Gastroesophageal sphincter (tissue), 4 donors: ENCODE results near the gene PLEKHG4B. TPM values are rescaled to one million over a fixed set of nuclear protein-coding genes. Genes with fewer than 3 reads are reported as not detected.

Experiments used
- ATAC-seq: fragments of 150-250 bp; one replicate; pipeline ENCODE4 v1.9.1; 2016; ENCODE audit warnings: mild to moderate bottlenecking, moderate library complexity
- H3K27ac ChIP-seq, 4 donors: fragments of 200-600 bp; sonication (generic) in 3 of 4; 1 replicate in 3 of 4; 2 replicates in 1 of 4; pipeline ENCODE4 v1.5.1; 2016 to 2019
- H3K27me3 ChIP-seq: fragments of 200-600 bp; sonication (generic); one replicate; pipeline ENCODE4 v1.5.1; 2019
- H3K36me3 ChIP-seq, 2 donors: fragments of 200-600 bp; sonication (generic); one replicate each; pipeline ENCODE4 v1.5.1; 2019; ENCODE audit warnings: control low read depth in 1 of 2
- H3K4me1 ChIP-seq, 3 donors: fragments of 200-600 bp; sonication (generic); 1 replicate in 2 of 3; 2 replicates in 1 of 3; pipeline ENCODE4 v1.5.1; 2016 to 2019; ENCODE audit warnings: control low read depth in 2 of 3
- H3K4me3 ChIP-seq, 2 donors: fragments of 200-600 bp; sonication (generic); one replicate each; pipeline ENCODE4 v1.5.1; 2019; ENCODE audit warnings: mild to moderate bottlenecking in 1 of 2, moderate library complexity in 1 of 2
- H3K9me3 ChIP-seq, 3 donors: fragments of 200-600 bp; sonication (generic); one replicate each; pipeline ENCODE4 v1.5.1; 2017 to 2019; ENCODE audit warnings: control low read depth in 2 of 3
- EP300 ChIP-seq: sonication (generic); formaldehyde crosslinking; IDR thresholded peaks from one replicate; pipeline ENCODE4 v1.6.1; 2017; ENCODE audit warnings: antibody characterized with exemption, mild to moderate bottlenecking
- POLR2A ChIP-seq, 2 donors: fragments of 450-650 bp; IDR thresholded peaks; one replicate each; pipeline ENCODE4 v1.6.1; 2017; ENCODE audit warnings: antibody characterized with exemption in 2 of 2, mild to moderate bottlenecking in 2 of 2, moderate library complexity in 1 of 2
- POLR2AphosphoS5 ChIP-seq: sonication (generic); formaldehyde crosslinking; IDR thresholded peaks from one replicate; pipeline ENCODE4 v1.6.1; 2017; ENCODE audit warnings: antibody characterized with exemption
- WGBS, 2 donors: methylation state at CpG; one replicate each; pipeline ENCODE4 v1.1.5; 2018; ENCODE audit warnings: low coverage in 1 of 2; 5-methylcytosine and 5-hydroxymethylcytosine counted together
- total RNA-seq, 4 donors: library from RNA; depleted of rRNA; stranded (reverse); fragments of >200 nt; gene quantifications; one replicate each; pipeline ENCODE4 v1.1.0, GENCODE V29; 2016
- TF ChIP-seq, protein P1 (sequence below), 4 experiments: fragments of 200-600 bp in 2 of 4; fragments of 450-650 bp in 2 of 4; sonication (generic) in 1 of 4; IDR thresholded peaks; one replicate each; pipeline ENCODE4 v1.5.1; 2017 to 2019; ENCODE audit warnings: antibody characterized with exemption in 4 of 4, mild to moderate bottlenecking in 2 of 4, moderate library complexity in 2 of 4

Gene PLEKHG4B
- total RNA-seq, 4 donors from 2014 or later, result under 0.01 to 0.66 (median 0.15) TPM; not detected in 1

DNA sequence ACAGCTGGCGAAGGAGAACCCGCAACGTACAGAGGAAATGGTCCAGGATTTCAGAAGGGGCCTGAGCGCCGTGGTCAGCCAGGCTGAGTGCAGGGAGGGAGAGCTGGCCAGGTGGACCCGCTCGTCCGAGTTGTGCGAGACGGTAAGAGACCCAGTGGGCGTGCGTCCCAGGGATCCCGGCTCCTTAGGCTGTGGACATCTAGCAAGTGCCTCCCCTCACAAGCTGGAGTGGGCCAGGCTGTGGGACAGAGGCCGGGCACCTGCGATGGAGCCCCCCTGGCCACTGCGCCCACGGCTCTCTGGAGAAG is 69.8 kb downstream of the PLEKHG4B start:
- TF ChIP-seq, protein P1, sequence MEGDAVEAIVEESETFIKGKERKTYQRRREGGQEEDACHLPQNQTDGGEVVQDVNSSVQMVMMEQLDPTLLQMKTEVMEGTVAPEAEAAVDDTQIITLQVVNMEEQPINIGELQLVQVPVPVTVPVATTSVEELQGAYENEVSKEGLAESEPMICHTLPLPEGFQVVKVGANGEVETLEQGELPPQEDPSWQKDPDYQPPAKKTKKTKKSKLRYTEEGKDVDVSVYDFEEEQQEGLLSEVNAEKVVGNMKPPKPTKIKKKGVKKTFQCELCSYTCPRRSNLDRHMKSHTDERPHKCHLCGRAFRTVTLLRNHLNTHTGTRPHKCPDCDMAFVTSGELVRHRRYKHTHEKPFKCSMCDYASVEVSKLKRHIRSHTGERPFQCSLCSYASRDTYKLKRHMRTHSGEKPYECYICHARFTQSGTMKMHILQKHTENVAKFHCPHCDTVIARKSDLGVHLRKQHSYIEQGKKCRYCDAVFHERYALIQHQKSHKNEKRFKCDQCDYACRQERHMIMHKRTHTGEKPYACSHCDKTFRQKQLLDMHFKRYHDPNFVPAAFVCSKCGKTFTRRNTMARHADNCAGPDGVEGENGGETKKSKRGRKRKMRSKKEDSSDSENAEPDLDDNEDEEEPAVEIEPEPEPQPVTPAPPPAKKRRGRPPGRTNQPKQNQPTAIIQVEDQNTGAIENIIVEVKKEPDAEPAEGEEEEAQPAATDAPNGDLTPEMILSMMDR (IDR thresholded peaks at IDR 0.05), result no peak
- no peak for TF ChIP-seq POLR2A (IDR thresholded peaks at IDR 0.05)
- no peak for TF ChIP-seq POLR2AphosphoS5
- no peak for TF ChIP-seq EP300
- H3K27ac ChIP-seq, result no peak overlapping the region
- H3K36me3 ChIP-seq, result no peaks in the 10 kb centered on the region
- no peak for ATAC-seq
- peaks cover 24% of the 10 kb centered on the region for H3K27me3 ChIP-seq
- no peak overlapping the region for H3K4me3 ChIP-seq
- H3K4me1 ChIP-seq, result no peaks in the 10 kb centered on the region
- H3K9me3 ChIP-seq, result no peaks in the 10 kb centered on the region
- 88% methylated on average over 13 of the region's 17 CpGs; no CpG with 5 or more reads in 1 of the 2 donors for WGBS, 2 donors

DNA sequence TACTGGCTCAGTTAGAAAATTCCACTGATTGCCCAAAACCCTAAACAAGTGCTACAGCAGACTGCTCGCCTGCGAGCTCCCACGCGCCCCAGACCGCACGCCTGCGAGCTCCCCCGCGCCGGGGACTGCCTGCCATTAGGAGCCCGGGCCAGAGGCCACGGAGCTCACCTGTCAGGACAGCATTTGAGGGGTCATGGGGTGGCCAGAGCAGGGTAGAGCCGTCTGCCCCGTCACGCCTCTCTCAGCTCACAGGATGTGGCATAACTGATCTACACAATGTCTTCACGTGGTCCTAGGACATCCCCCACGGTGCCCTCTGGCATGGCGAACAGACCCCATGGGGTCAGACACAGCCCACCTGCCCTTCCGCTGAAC is 70.2 kb downstream of the PLEKHG4B start:
- no peak for ATAC-seq
- TF ChIP-seq, protein P1 (IDR thresholded peaks at IDR 0.05), result no peak
- TF ChIP-seq POLR2A (IDR thresholded peaks at IDR 0.05) (no peak), EP300 (no peak), POLR2AphosphoS5 (no peak)
- 100% methylated on average over 1 of the region's 19 CpGs; no CpG with 5 or more reads in 1 of the 2 donors for WGBS, 2 donors
- no peaks in the 10 kb centered on the region for H3K9me3 ChIP-seq
- H3K27ac ChIP-seq, result no peak overlapping the region
- H3K36me3 ChIP-seq, result no peaks in the 10 kb centered on the region
- H3K27me3 ChIP-seq, result peaks cover 24% of the 10 kb centered on the region
- H3K4me1 ChIP-seq, result no peaks in the 10 kb centered on the region
- no peak overlapping the region for H3K4me3 ChIP-seq

DNA sequence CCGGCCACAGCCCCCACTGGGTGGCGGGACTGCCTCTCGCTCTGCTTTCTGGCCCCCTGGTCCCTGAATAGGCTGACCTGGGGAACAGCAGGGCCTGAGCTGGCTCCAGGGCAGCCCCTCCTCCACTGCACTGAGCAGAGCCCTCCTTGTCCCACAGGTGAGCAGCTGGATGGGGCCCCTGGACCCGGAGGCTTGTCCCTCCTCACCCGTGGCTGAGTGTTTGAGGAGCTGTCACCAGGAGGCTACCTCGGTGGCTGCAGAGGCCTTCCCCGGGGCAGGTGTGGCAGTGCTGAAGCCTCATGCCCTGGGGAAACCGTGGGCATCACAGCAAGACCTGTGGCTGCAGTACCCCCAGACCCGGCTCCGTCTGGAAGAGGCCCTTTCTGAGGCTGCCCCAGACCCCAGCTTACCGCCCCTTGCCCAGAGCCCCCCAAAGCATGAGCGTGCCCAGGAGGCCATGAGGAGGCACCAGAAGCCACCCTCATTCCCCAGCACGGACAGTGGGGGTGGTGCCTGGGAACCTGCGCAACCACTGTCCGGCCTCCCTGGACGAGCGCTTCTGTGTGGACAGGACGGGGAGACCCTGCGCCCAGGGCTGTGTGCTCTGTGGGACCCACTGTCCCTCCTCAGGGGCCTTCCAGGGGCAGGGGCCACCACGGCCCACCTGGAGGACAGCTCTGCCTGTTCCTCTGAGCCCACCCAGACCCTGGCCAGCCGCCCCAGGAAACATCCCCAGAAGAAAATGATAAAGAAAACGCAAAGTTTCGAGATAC is 70.8 kb downstream of the PLEKHG4B start:
- no peaks in the 10 kb centered on the region for H3K36me3 ChIP-seq
- H3K9me3 ChIP-seq, result no peaks in the 10 kb centered on the region
- ATAC-seq, result no peak
- H3K27ac ChIP-seq, result no peak overlapping the region
- peaks cover 24% of the 10 kb centered on the region for H3K27me3 ChIP-seq
- H3K4me3 ChIP-seq, result no peak overlapping the region
- no peaks in the 10 kb centered on the region for H3K4me1 ChIP-seq
- no CpG with 5 or more reads among the region's 23 CpGs for WGBS, 2 donors
- no peak for TF ChIP-seq EP300
- TF ChIP-seq POLR2A (IDR thresholded peaks at IDR 0.05), result no peak
- TF ChIP-seq, protein P1 (IDR thresholded peaks at IDR 0.05), result no peak
- no peak for TF ChIP-seq POLR2AphosphoS5

DNA sequence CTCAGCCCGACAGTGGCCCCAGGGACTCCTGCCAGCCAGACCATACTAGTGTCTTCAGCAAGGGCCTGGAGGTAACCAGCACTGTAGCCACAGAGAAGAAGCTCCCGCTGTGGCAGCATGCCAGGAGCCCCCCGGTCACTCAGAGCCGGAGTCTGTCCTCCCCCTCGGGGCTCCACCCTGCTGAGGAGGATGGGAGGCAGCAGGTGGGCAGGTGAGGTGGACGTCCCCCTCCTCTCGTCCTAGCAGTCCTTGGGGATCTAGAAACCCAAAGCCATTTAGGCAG is 71.3 kb downstream of the PLEKHG4B start:
- TF ChIP-seq POLR2A (IDR thresholded peaks at IDR 0.05), result no peak
- no peak for TF ChIP-seq POLR2AphosphoS5
- no peak for TF ChIP-seq EP300
- TF ChIP-seq, protein P1 (IDR thresholded peaks at IDR 0.05), result no peak
- no peaks in the 10 kb centered on the region for H3K36me3 ChIP-seq
- WGBS, 2 donors, result 100% methylated on average over 1 of the region's 7 CpGs; no CpG with 5 or more reads in 1 of the 2 donors

DNA sequence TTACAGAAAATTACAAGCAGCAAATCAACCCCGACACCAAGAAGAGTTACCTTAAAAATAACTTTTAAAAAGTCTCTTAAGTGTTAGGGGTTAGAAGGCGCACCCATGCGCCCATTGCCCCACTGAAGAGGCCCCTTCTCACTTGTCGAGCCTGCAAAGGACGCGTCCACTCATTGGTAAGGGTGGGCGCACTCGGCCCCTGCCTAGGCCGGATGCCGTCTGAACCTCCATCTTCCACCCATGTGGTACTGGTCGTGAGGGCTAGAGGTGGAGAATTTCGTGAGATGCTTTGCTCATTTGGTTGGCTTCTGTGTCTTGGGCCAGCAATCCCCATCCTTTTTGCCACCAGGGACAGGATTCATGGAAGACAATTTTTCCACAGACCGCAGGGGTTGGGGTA is 71.9 kb downstream of the PLEKHG4B start:
- H3K36me3 ChIP-seq, result no peaks in the 10 kb centered on the region

More for the DNA sequence above, 71.3 kb downstream of the PLEKHG4B start:
- Histone ChIP-seq H3K27me3 (peaks cover 24% of the 10 kb centered on the region), H3K27ac (no peak overlapping the region), H3K4me3 (no peak overlapping the region), H3K9me3 (no peaks in the 10 kb centered on the region), H3K4me1 (peaks cover 0 to 3% (median 0%) of the 10 kb centered on the region in 3 donors)
- no peak for ATAC-seq

More for the DNA sequence above, 71.9 kb downstream of the PLEKHG4B start:
- H3K27me3 ChIP-seq, result peaks cover 23% of the 10 kb centered on the region
- no peak overlapping the region for H3K27ac ChIP-seq
- no peaks in the 10 kb centered on the region for H3K9me3 ChIP-seq
- 75 to 83% methylated on average over 6 to 8 of the region's 13 CpGs for WGBS, 2 donors
- no peak overlapping the region for H3K4me3 ChIP-seq
- H3K4me1 ChIP-seq, result peaks cover 0 to 4% (median 0%) of the 10 kb centered on the region in 3 donors
- TF ChIP-seq POLR2AphosphoS5, result no peak
- TF ChIP-seq POLR2A (IDR thresholded peaks at IDR 0.05), result no peak
- TF ChIP-seq EP300, result no peak
- TF ChIP-seq, protein P1 (IDR thresholded peaks at IDR 0.05), result no peak
- no peak for ATAC-seq
